ENCODE measurements around the gene S1PR1.

GRCh38 chr1:101276818-101277217 lies 40.0 kb downstream of the S1PR1 start:
- TF ChIP-seq EZH2phosphoT487 (IDR thresholded peaks at IDR 0.05; ENCODE audit: low read depth, severe bottlenecking, unreplicated experiment) = no peak
- TF ChIP-seq CTCF (IDR thresholded peaks at IDR 0.05; ENCODE audit: poor library complexity) = no peak
- no peak for TF ChIP-seq EZH2 (IDR thresholded peaks at IDR 0.05; ENCODE audit: borderline replicate concordance)

Data from hepatocyte (in vitro differentiated cells).